ENCODE results near the gene ACTN2. TPM values are rescaled to one million over a fixed set of nuclear protein-coding genes. Genes with fewer than 3 reads are reported as not detected.

Gene ACTN2
- total RNA-seq, 1 experiment from 2014 or later, result not detected

- H3K9me3 ChIP-seq (ENCODE audit: low read length), result no peaks in the 10 kb centered on the region
- H3K4me1 ChIP-seq (ENCODE audit: insufficient read depth, low read length), result no peaks in the 10 kb centered on the region
- DNase-seq, result peak; percentile 7
- H3K36me3 ChIP-seq (ENCODE audit: low read depth, low read length), result no peaks in the 10 kb centered on the region
- H3K9me2 ChIP-seq (replicated peaks; ENCODE audit: low read length), result no peaks in the 10 kb centered on the region
- intact Hi-C loops (cut with micrococcal nuclease), result no loop called here
- ChIA-PET POLR2A (ENCODE audit: unreplicated experiment) (no interaction called here), CTCF (no interaction called here)
- no TSS peak for BruUV-seq (replicated peaks)
- peaks cover 61% of the 10 kb centered on the region for H3K27me3 ChIP-seq (ENCODE audit: low read length)
- H3K4me2 ChIP-seq (ENCODE audit: low read length), result no peak overlapping the region
- H3K4me3 ChIP-seq (ENCODE audit: low read length), result no peak overlapping the region
- H3K79me2 ChIP-seq (ENCODE audit: low read length), result no peaks in the 10 kb centered on the region
- H3K9ac ChIP-seq (ENCODE audit: low read length), result no peak overlapping the region
- no peak overlapping the region for H2AFZ ChIP-seq (ENCODE audit: low read length)
- H3F3A ChIP-seq (ENCODE audit: low read length, unreplicated experiment), result no peaks in the 10 kb centered on the region
- ATAC-seq, result no peak
- H3K27ac ChIP-seq (ENCODE audit: low read length), result no peak overlapping the region
- TF ChIP-seq EZH2phosphoT487 (IDR thresholded peaks at IDR 0.05; ENCODE audit: borderline replicate concordance, low read length) (no peak), CTCF (conservative IDR thresholded peaks at IDR 0.05; ENCODE audit: low read depth, low read length) (0 out of 2 replicates have a peak, but pooled peaks have one; percentile 24)
- H4K20me1 ChIP-seq (ENCODE audit: low read length), result no peaks in the 10 kb centered on the region
These were observed 62.1 kb downstream of the ACTN2 start for GRCh38 chr1:236748268-236748870.

- Histone ChIP-seq H3K4me2 (ENCODE audit: low read length) (no peak overlapping the region), H2AFZ (ENCODE audit: low read length) (no peak overlapping the region), H3K36me3 (ENCODE audit: low read depth, low read length) (no peaks in the 10 kb centered on the region), H3K9me3 (ENCODE audit: low read length) (no peaks in the 10 kb centered on the region), H3K4me1 (ENCODE audit: insufficient read depth, low read length) (no peaks in the 10 kb centered on the region), H3F3A (ENCODE audit: low read length, unreplicated experiment) (no peaks in the 10 kb centered on the region), H3K79me2 (ENCODE audit: low read length) (no peaks in the 10 kb centered on the region), H3K4me3 (ENCODE audit: low read length) (no peak overlapping the region), H3K9ac (ENCODE audit: low read length) (no peak overlapping the region), H4K20me1 (ENCODE audit: low read length) (no peaks in the 10 kb centered on the region), H3K27ac (ENCODE audit: low read length) (no peak overlapping the region), H3K27me3 (ENCODE audit: low read length) (peaks cover 63% of the 10 kb centered on the region), H3K9me2 (replicated peaks; ENCODE audit: low read length) (no peaks in the 10 kb centered on the region)
- ChIA-PET POLR2A (ENCODE audit: unreplicated experiment) (no interaction called here), CTCF (no interaction called here)
- no peak for ATAC-seq
- intact Hi-C loops (cut with micrococcal nuclease), result loop anchor here (10.0 kb wide), 1 partner anchor 814 kb away; no protein-coding TSS in a partner anchor
- no TSS peak for BruUV-seq (replicated peaks)
- no peak for TF ChIP-seq EZH2phosphoT487 (IDR thresholded peaks at IDR 0.05; ENCODE audit: borderline replicate concordance, low read length)
- TF ChIP-seq EZH2 (IDR thresholded peaks at IDR 0.05; ENCODE audit: low read length, unreplicated experiment), result no peak
- no peak for TF ChIP-seq CTCF (conservative IDR thresholded peaks at IDR 0.05; ENCODE audit: low read depth, low read length)
- DNase-seq, result no peak
These were observed 64.6 kb downstream of the ACTN2 start for GRCh38 chr1:236750928-236751327.

GRCh38 chr1:236751385-236751784, 65.1 kb downstream of the ACTN2 start:
- Histone ChIP-seq H3K9me2 (replicated peaks; ENCODE audit: low read length) (no peaks in the 10 kb centered on the region), H3K79me2 (ENCODE audit: low read length) (no peaks in the 10 kb centered on the region), H3K27ac (ENCODE audit: low read length) (no peak overlapping the region), H2AFZ (ENCODE audit: low read length) (no peak overlapping the region), H3K36me3 (ENCODE audit: low read depth, low read length) (no peaks in the 10 kb centered on the region), H3K9me3 (ENCODE audit: low read length) (no peaks in the 10 kb centered on the region), H4K20me1 (ENCODE audit: low read length) (no peaks in the 10 kb centered on the region), H3K9ac (ENCODE audit: low read length) (no peak overlapping the region), H3K4me1 (ENCODE audit: insufficient read depth, low read length) (no peaks in the 10 kb centered on the region), H3K4me3 (ENCODE audit: low read length) (no peak overlapping the region), H3F3A (ENCODE audit: low read length, unreplicated experiment) (no peaks in the 10 kb centered on the region), H3K4me2 (ENCODE audit: low read length) (no peak overlapping the region), H3K27me3 (ENCODE audit: low read length) (peaks cover 60% of the 10 kb centered on the region)
- POLR2A ChIA-PET (ENCODE audit: unreplicated experiment), result no interaction called here
- ATAC-seq, result no peak
- no TSS peak for BruUV-seq (replicated peaks)
- TF ChIP-seq EZH2phosphoT487 (IDR thresholded peaks at IDR 0.05; ENCODE audit: borderline replicate concordance, low read length) (no peak), EZH2 (IDR thresholded peaks at IDR 0.05; ENCODE audit: low read length, unreplicated experiment) (no peak), CTCF (conservative IDR thresholded peaks at IDR 0.05; ENCODE audit: low read depth, low read length) (no peak)
- intact Hi-C loops (cut with micrococcal nuclease), result loop anchor here (10.0 kb wide), 1 partner anchor 813 kb away; no protein-coding TSS in a partner anchor
- DNase-seq, result no peak
- CTCF ChIA-PET, result no interaction called here

Measured in PC-3 (cell line).